GM06990 (cell line): ENCODE measurements around the gene NKAIN2.

ENCODE experiments used
- DNase-seq: peaks from one replicate; pipeline ENCODE4 v3.0.0-alpha.2; 2011; ENCODE audit not compliant: insufficient read length; ENCODE audit errors: extremely low read depth
- H3K27me3 ChIP-seq: replicated peaks from 2 replicates; pipeline ENCODE4 v1.6.0; 2011; ENCODE audit warnings: low read length; ENCODE audit not compliant: control insufficient read depth, insufficient read depth
- H3K36me3 ChIP-seq: 2 replicates; pipeline ENCODE4 v1.5.1; 2011; ENCODE audit warnings: low read length; ENCODE audit not compliant: control insufficient read depth, insufficient read depth
- H3K4me3 ChIP-seq: replicated peaks from 2 replicates; pipeline ENCODE4 v1.5.1; 2011; ENCODE audit warnings: low read depth, mild to moderate bottlenecking, control low read depth, low read length
- CTCF ChIP-seq: IDR thresholded peaks from 2 replicates; pipeline ENCODE4 v1.5.1; 2011; ENCODE audit warnings: low read length, control low read depth, mild to moderate bottlenecking, inconsistent platforms; ENCODE audit not compliant: insufficient read depth, poor library complexity, severe bottlenecking

Gene NKAIN2

GRCh38 chr6:123785039-123785438 is 18.6 kb upstream of the NKAIN2 start:
- H3K4me3 ChIP-seq = no peak overlapping the region
- H3K27me3 ChIP-seq = no peaks in the 10 kb centered on the region
- DNase-seq = no peak
- no peak for TF ChIP-seq CTCF
- H3K36me3 ChIP-seq = no peaks in the 10 kb centered on the region

GRCh38 chr6:123788319-123788718 is 15.3 kb upstream of the NKAIN2 start:
- no peak for TF ChIP-seq CTCF
- no peak overlapping the region for H3K4me3 ChIP-seq
- H3K27me3 ChIP-seq = no peaks in the 10 kb centered on the region
- H3K36me3 ChIP-seq = no peaks in the 10 kb centered on the region
- no peak for DNase-seq

GRCh38 chr6:123794190-123794589 is 9.5 kb upstream of the NKAIN2 start:
- Histone ChIP-seq H3K4me3 (no peak overlapping the region), H3K27me3 (no peaks in the 10 kb centered on the region), H3K36me3 (no peaks in the 10 kb centered on the region)
- TF ChIP-seq CTCF = no peak
- DNase-seq = no peak

GRCh38 chr6:123794799-123795198 is 8.9 kb upstream of the NKAIN2 start:
- no peak for DNase-seq
- no peak for TF ChIP-seq CTCF
- no peaks in the 10 kb centered on the region for H3K36me3 ChIP-seq
- no peak overlapping the region for H3K4me3 ChIP-seq
- no peaks in the 10 kb centered on the region for H3K27me3 ChIP-seq

GRCh38 chr6:123801067-123801466 is 2.6 kb upstream of the NKAIN2 start:
- H3K4me3 ChIP-seq = no peak overlapping the region
- DNase-seq = no peak
- no peaks in the 10 kb centered on the region for H3K36me3 ChIP-seq
- no peak for TF ChIP-seq CTCF
- no peaks in the 10 kb centered on the region; the same call in 1 of the 2 replicates for H3K27me3 ChIP-seq

- Histone ChIP-seq H3K36me3 (no peaks in the 10 kb centered on the region), H3K4me3 (no peak overlapping the region), H3K27me3 (no peaks in the 10 kb centered on the region; the same call in 1 of the 2 replicates)
- no peak for DNase-seq
- no peak for TF ChIP-seq CTCF
These were observed 1.3 kb upstream of the NKAIN2 start for GRCh38 chr6:123802351-123802696.
